Measurements from ENCODE around the gene KCNIP1. TPM values are rescaled to one million over a fixed set of nuclear protein-coding genes. Genes with fewer than 3 reads are reported as not detected.

Gene KCNIP1
- total and polyA plus RNA-seq, 2 of the 8 experiments (the other 6 are each of a cell fraction or from before 2014, with no cell fraction given), result 0.52 to 0.83 TPM

- DNase-seq (ENCODE audit: low read depth in 1 of 2, low spot score in 2 of 2) (no peak), FAIRE-seq (no peak)
- Histone ChIP-seq H2BK15ac (ENCODE audit: low read length) (no peak overlapping the region), H3K4ac (replicated peaks; ENCODE audit: insufficient read length, low read depth, low read length) (no peak overlapping the region), H3K23me2 (ENCODE audit: low read depth, low read length) (no peaks in the 10 kb centered on the region; the same call in 1 of the 2 replicates), H4K8ac (ENCODE audit: extremely low read depth, insufficient read depth, low read length) (no peak overlapping the region), H2BK5ac (ENCODE audit: low read depth, low read length) (no peak overlapping the region), H3K18ac (ENCODE audit: extremely low read depth, low read length) (no peak overlapping the region), H2AFZ (ENCODE audit: low read length) (no peak overlapping the region), H2BK20ac (ENCODE audit: low read length) (no peak overlapping the region), H3K9ac (replicated peaks in 1 of 4; ENCODE audit: extremely low read depth in 1 of 4, low read depth in 3 of 4, low read length in 3 of 4) (no peak overlapping the region), H3K36me3 (ENCODE audit: control insufficient read depth in 2 of 4, insufficient read depth in 4 of 4, low read length in 3 of 4) (no peaks in the 10 kb centered on the region), H2BK120ac (replicated peaks; ENCODE audit: low read depth, low read length) (no peak overlapping the region), H3K9me3 (ENCODE audit: insufficient read depth in 2 of 2, low read depth in 1 of 2, low read length in 1 of 2) (no peaks in the 10 kb centered on the region), H3K14ac (ENCODE audit: insufficient read length) (no peak overlapping the region), H3K27ac (ENCODE audit: low read depth, low read length) (no peak overlapping the region), H3K27me3 (replicated peaks in 1 of 4; ENCODE audit: control insufficient read depth in 3 of 4, extremely low read depth in 1 of 4, insufficient read depth in 3 of 4, low read length in 3 of 4) (no peaks in the 10 kb centered on the region; a peak in 2 of 7 replicates), H3K4me1 (replicated peaks in 1 of 4; ENCODE audit: control insufficient read depth in 3 of 4, insufficient read depth in 4 of 4, low read length in 3 of 4) (peaks cover 2 to 5% (median 4%) of the 10 kb centered on the region in 4 experiments; a peak in 3 of 7 replicates), H2BK12ac (ENCODE audit: low read depth, low read length) (no peak overlapping the region), H3K4me2 (ENCODE audit: insufficient read depth in 1 of 2, low read depth in 2 of 2, low read length in 2 of 2) (no peak overlapping the region), H4K20me1 (replicated peaks in 1 of 2; ENCODE audit: control insufficient read depth in 1 of 2, insufficient read depth in 2 of 2, low read length in 2 of 2) (no peaks in the 10 kb centered on the region), H3K4me3 (ENCODE audit: extremely low read depth in 1 of 4, insufficient read depth in 2 of 4, low read depth in 3 of 4, low read length in 4 of 4) (no peak overlapping the region), H4K5ac (ENCODE audit: insufficient read length, low read depth, low read length) (no peak overlapping the region), H2AK5ac (ENCODE audit: low read depth, low read length) (no peak overlapping the region), H4K91ac (replicated peaks; ENCODE audit: insufficient read length, low read length) (no peak overlapping the region), H3K56ac (replicated peaks; ENCODE audit: insufficient read length, low read depth, low read length) (no peak overlapping the region), H3K23ac (ENCODE audit: insufficient read length) (no peak overlapping the region), H3K79me1 (ENCODE audit: low read depth, low read length) (no peaks in the 10 kb centered on the region), H3K79me2 (ENCODE audit: control insufficient read depth in 1 of 2, insufficient read depth in 2 of 2, low read length in 2 of 2) (no peaks in the 10 kb centered on the region)
- ChIA-PET CTCF (ENCODE audit: partially characterized antibody) (interaction anchor here (1.0 to 4.1 kb wide), 3 partner anchors 8 to 146 kb away, joined by 3 to 27 read pairs (median 16); no protein-coding TSS in a partner anchor), POLR2A (ENCODE audit: partially characterized antibody) (no interaction called here)
- TF ChIP-seq CHD1 (IDR thresholded peaks at IDR 0.05; ENCODE audit: low read depth, low read length) (no peak), YY1 (IDR thresholded peaks at IDR 0.05; ENCODE audit: low read depth, low read length) (no peak), CBX8 (IDR thresholded peaks at IDR 0.05; ENCODE audit: borderline replicate concordance, low read depth, low read length) (no peak), EGR1 (IDR thresholded peaks at IDR 0.05; ENCODE audit: borderline replicate concordance, low read depth, low read length) (no peak), EZH2 (IDR thresholded peaks at IDR 0.05; ENCODE audit: low read depth, low read length, severe bottlenecking) (no peak), HDAC6 (IDR thresholded peaks at IDR 0.05; ENCODE audit: low read depth, low read length) (no peak), ASH2L (IDR thresholded peaks at IDR 0.05; ENCODE audit: low read length) (no peak), SIN3A (conservative IDR thresholded peaks at IDR 0.05 in 1 of 2, IDR thresholded peaks at IDR 0.05 in 1 of 2; ENCODE audit: low read depth in 1 of 2, low read length in 2 of 2) (no peak)
- TF ChIP-seq, protein P1, sequence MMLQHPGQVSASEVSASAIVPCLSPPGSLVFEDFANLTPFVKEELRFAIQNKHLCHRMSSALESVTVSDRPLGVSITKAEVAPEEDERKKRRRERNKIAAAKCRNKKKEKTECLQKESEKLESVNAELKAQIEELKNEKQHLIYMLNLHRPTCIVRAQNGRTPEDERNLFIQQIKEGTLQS (IDR thresholded peaks at IDR 0.05; ENCODE audit: insufficient read depth, low read depth, low read length), result no peak
- WGBS, 2 experiments (ENCODE audit: extremely low coverage in 1 of 2, insufficient coverage in 1 of 2, insufficient read length in 1 of 2, insufficient replicate concordance in 2 of 2, low coverage in 1 of 2, low lambda C conversion rate in 2 of 2, missing lambda C conversion rate in 1 of 2), result 88% methylated on average over 3 of the region's 3 CpGs; no CpG with 5 or more reads in 1 of the 2 experiments
Observed at GRCh38 chr5:170486371-170486770, 17.4 kb upstream of the KCNIP1 start.

Data from H1 (cell line).